ENCODE data around the gene BPHL. TPM values are rescaled to one million over a fixed set of nuclear protein-coding genes. Genes with fewer than 3 reads are reported as not detected.
A peak's percentile ranks its signal among the peaks of the same experiment; 100 is the strongest.

The BPHL gene
- polyA plus RNA-seq, 1 donor from 2014 or later: 74.9 TPM

GRCh38 chr6:3163248-3163594 lies 44.7 kb downstream of the BPHL start:
- H3K9me2 ChIP-seq (ENCODE audit: insufficient read depth, low read length): no peaks in the 10 kb centered on the region
- no peaks in the 10 kb centered on the region for H3F3A ChIP-seq (ENCODE audit: insufficient read depth, low read length, poor library complexity, severe bottlenecking)
- peaks cover 18% of the 10 kb centered on the region for H3K79me2 ChIP-seq (replicated peaks; ENCODE audit: insufficient read depth, low read length)
- no peaks in the 10 kb centered on the region for H3K9me3 ChIP-seq (ENCODE audit: low read length)
- peak overlapping the region; percentile 8 for H2AFZ ChIP-seq (ENCODE audit: low read depth, low read length)
- peak overlapping the region; percentile 94 for H3K9ac ChIP-seq (ENCODE audit: low read length)
- no peaks in the 10 kb centered on the region for H4K20me1 ChIP-seq (ENCODE audit: insufficient read depth)
- H3K27ac ChIP-seq (ENCODE audit: low read length): no peak overlapping the region
- H3K4me2 ChIP-seq (ENCODE audit: low read length): peak overlapping the region; percentile 30
- no peak for TF ChIP-seq MXI1 (conservative IDR thresholded peaks at IDR 0.05; ENCODE audit: poor library complexity, severe bottlenecking)
- no peak for TF ChIP-seq REST (IDR thresholded peaks at IDR 0.05; ENCODE audit: borderline replicate concordance)
- TF ChIP-seq POLR2AphosphoS5 (IDR thresholded peaks at IDR 0.05): no peak
- no peak for TF ChIP-seq CTCF (IDR thresholded peaks at IDR 0.05; ENCODE audit: poor library complexity, severe bottlenecking)
- TF ChIP-seq RAD21 (conservative IDR thresholded peaks at IDR 0.05): no peak
- TF ChIP-seq EP300 (conservative IDR thresholded peaks at IDR 0.05; ENCODE audit: poor library complexity, severe bottlenecking): no peak
- TF ChIP-seq EZH2 (IDR thresholded peaks at IDR 0.05; ENCODE audit: borderline replicate concordance, insufficient read depth, low read length, poor library complexity, severe bottlenecking): no peak
- no peak for TF ChIP-seq SMC3 (conservative IDR thresholded peaks at IDR 0.05; ENCODE audit: poor library complexity)
- no peak for TF ChIP-seq TAF1 (IDR thresholded peaks at IDR 0.05; ENCODE audit: low read depth)
- no peaks in the 10 kb centered on the region for H3K36me3 ChIP-seq (ENCODE audit: insufficient read depth, low read length)
- no peaks in the 10 kb centered on the region for H3K27me3 ChIP-seq (ENCODE audit: insufficient read depth, low read depth, low read length)
- peak overlapping the region; percentile 90 for H3K4me3 ChIP-seq (ENCODE audit: low read length)

- Histone ChIP-seq H3K36me3 (ENCODE audit: insufficient read depth, low read length) (no peaks in the 10 kb centered on the region), H4K20me1 (ENCODE audit: insufficient read depth) (no peaks in the 10 kb centered on the region), H3K9me3 (ENCODE audit: low read length) (no peaks in the 10 kb centered on the region), H2AFZ (ENCODE audit: low read depth, low read length) (no peak overlapping the region), H3K27me3 (ENCODE audit: insufficient read depth, low read depth, low read length) (no peaks in the 10 kb centered on the region), H3K79me2 (replicated peaks; ENCODE audit: insufficient read depth, low read length) (peaks cover 11% of the 10 kb centered on the region), H3K9ac (ENCODE audit: low read length) (no peak overlapping the region), H3K9me2 (ENCODE audit: insufficient read depth, low read length) (no peaks in the 10 kb centered on the region), H3F3A (ENCODE audit: insufficient read depth, low read length, poor library complexity, severe bottlenecking) (no peaks in the 10 kb centered on the region), H3K4me3 (ENCODE audit: low read length) (no peak overlapping the region), H3K4me2 (ENCODE audit: low read length) (no peak overlapping the region), H3K27ac (ENCODE audit: low read length) (no peak overlapping the region)
- TF ChIP-seq SMC3 (conservative IDR thresholded peaks at IDR 0.05; ENCODE audit: poor library complexity) (no peak), TAF1 (IDR thresholded peaks at IDR 0.05; ENCODE audit: low read depth) (no peak), CTCF (IDR thresholded peaks at IDR 0.05; ENCODE audit: poor library complexity, severe bottlenecking) (no peak), RAD21 (conservative IDR thresholded peaks at IDR 0.05) (no peak), MXI1 (conservative IDR thresholded peaks at IDR 0.05; ENCODE audit: poor library complexity, severe bottlenecking) (no peak), EP300 (conservative IDR thresholded peaks at IDR 0.05; ENCODE audit: poor library complexity, severe bottlenecking) (no peak), REST (IDR thresholded peaks at IDR 0.05; ENCODE audit: borderline replicate concordance) (no peak)
These were observed 45.9 kb downstream of the BPHL start for GRCh38 chr6:3164388-3164787.
